Measurements from ENCODE around the gene DOK5.

DNA sequence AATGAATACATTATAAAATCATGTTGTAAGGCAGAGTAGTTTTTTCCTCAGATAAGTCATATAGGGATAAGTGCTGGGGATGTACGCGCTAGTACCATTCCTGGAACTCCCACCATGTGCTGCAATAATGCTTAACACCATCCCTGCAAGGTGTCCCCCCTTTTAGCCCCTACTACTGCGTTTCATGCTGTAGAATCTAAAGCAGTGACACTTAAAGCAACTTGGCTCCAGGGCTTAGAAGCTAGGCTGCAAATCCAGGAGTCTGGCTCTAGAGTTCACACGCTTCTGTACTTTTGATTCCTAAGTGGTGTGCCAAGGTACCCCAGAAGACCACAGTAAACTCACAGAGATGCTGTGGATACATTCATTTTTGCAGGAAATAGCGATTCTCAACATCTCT, 183.1 kb downstream of the DOK5 start:
- TF ChIP-seq, protein P1, sequence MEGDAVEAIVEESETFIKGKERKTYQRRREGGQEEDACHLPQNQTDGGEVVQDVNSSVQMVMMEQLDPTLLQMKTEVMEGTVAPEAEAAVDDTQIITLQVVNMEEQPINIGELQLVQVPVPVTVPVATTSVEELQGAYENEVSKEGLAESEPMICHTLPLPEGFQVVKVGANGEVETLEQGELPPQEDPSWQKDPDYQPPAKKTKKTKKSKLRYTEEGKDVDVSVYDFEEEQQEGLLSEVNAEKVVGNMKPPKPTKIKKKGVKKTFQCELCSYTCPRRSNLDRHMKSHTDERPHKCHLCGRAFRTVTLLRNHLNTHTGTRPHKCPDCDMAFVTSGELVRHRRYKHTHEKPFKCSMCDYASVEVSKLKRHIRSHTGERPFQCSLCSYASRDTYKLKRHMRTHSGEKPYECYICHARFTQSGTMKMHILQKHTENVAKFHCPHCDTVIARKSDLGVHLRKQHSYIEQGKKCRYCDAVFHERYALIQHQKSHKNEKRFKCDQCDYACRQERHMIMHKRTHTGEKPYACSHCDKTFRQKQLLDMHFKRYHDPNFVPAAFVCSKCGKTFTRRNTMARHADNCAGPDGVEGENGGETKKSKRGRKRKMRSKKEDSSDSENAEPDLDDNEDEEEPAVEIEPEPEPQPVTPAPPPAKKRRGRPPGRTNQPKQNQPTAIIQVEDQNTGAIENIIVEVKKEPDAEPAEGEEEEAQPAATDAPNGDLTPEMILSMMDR (IDR thresholded peaks at IDR 0.05): no peak
- no peak for TF ChIP-seq POLR2A (IDR thresholded peaks at IDR 0.05)
